IMR-90 (cell line): ENCODE results near the gene TOP3B. TPM values are rescaled to one million over a fixed set of nuclear protein-coding genes. Genes with fewer than 3 reads are reported as not detected.

Experiments
- ATAC-seq: fragments of 200-7000 bp; cut with Tn5 transposase; 2 replicates; pipeline ENCODE4 v1.9.1; 2020; ENCODE audit warnings: low read depth, mild to moderate bottlenecking, moderate library complexity
- BruUV-seq: library from RNA; stranded (reverse); fragments of 400-500 nt; replicated peaks from 2 replicates; lab custom pipeline; 2021; lab: Mats Ljungman, UMichigan
- CTCF ChIA-PET: fragments of 300-600 bp; formaldehyde crosslinking; extraction: SDS; loops from one replicate; lab custom pipeline; 2021; ENCODE audit warnings: antibody characterized with exemption; lab: Yijun Ruan, JAX
- POLR2A ChIA-PET: fragments of 300-600 bp; sonication (Branson Sonifier 250); formaldehyde crosslinking; loops from one replicate; lab custom pipeline; 2022; ENCODE audit warnings: antibody characterized with exemption; ENCODE audit not compliant: unreplicated experiment; lab: Charles Lee
- DNase-seq: peaks from one replicate; pipeline ENCODE4 v3.0.0; 2013
- H2AFZ ChIP-seq: replicated peaks from 2 replicates; pipeline ENCODE3; 2013; ENCODE audit warnings: low read length, mild to moderate bottlenecking; ENCODE audit not compliant: poor library complexity
- H2AK5ac ChIP-seq: 2 replicates; pipeline ENCODE4 v1.6.1; 2013; ENCODE audit warnings: low read depth, low read length, inconsistent platforms
- H2AK9ac ChIP-seq: replicated peaks from 2 replicates; pipeline ENCODE3; 2013; ENCODE audit warnings: mild to moderate bottlenecking, low read depth, low read length, moderate library complexity; ENCODE audit not compliant: poor library complexity
- H2BK120ac ChIP-seq: 2 replicates; pipeline ENCODE4 v1.6.1; 2013; ENCODE audit warnings: low read depth, low read length, inconsistent platforms
- H2BK15ac ChIP-seq: 3 replicates; pipeline ENCODE4 v1.6.1; 2013; ENCODE audit warnings: low read depth, low read length, inconsistent platforms
- H2BK20ac ChIP-seq: 2 replicates; pipeline ENCODE4 v1.6.1; 2013; ENCODE audit warnings: low read depth, mild to moderate bottlenecking, inconsistent platforms, low read length, moderate library complexity
- H2BK5ac ChIP-seq: 2 replicates; pipeline ENCODE4 v1.6.1; 2013; ENCODE audit warnings: mild to moderate bottlenecking, low read depth, low read length, inconsistent platforms; ENCODE audit not compliant: poor library complexity, severe bottlenecking
- H3K14ac ChIP-seq: replicated peaks from 2 replicates; pipeline ENCODE4 v1.6.1; 2013; ENCODE audit warnings: low read depth, low read length, inconsistent platforms
- H3K18ac ChIP-seq: 2 replicates; pipeline ENCODE4 v1.6.1; 2013; ENCODE audit warnings: low read depth, low read length, control low read depth
- H3K23ac ChIP-seq: 2 replicates; pipeline ENCODE4 v1.6.1; 2013; ENCODE audit warnings: low read depth, low read length, inconsistent platforms
- H3K27ac ChIP-seq: 2 replicates; pipeline ENCODE4 v1.5.1; 2013; ENCODE audit warnings: mild to moderate bottlenecking, control low read depth, low read length; ENCODE audit not compliant: insufficient read depth
- H3K27me3 ChIP-seq: 2 replicates; pipeline ENCODE4 v1.6.1; 2013; ENCODE audit warnings: low read length; ENCODE audit not compliant: control insufficient read depth, insufficient read depth
- H3K36me3 ChIP-seq: 2 replicates; pipeline ENCODE4 v1.6.1; 2013; ENCODE audit warnings: low read length, mixed read lengths; ENCODE audit not compliant: control insufficient read depth, insufficient read depth
- H3K4ac ChIP-seq: 2 replicates; pipeline ENCODE4 v1.6.1; 2013; ENCODE audit warnings: low read depth, low read length, inconsistent platforms
- H3K4me1 ChIP-seq: 2 replicates; pipeline ENCODE4 v1.6.1; 2013; ENCODE audit warnings: low read length, mixed read lengths; ENCODE audit not compliant: control insufficient read depth, insufficient read depth
- H3K4me2 ChIP-seq: 2 replicates; pipeline ENCODE4 v1.6.1; 2013; ENCODE audit warnings: low read depth, mild to moderate bottlenecking, control low read depth, low read length, moderate library complexity
- H3K4me3 ChIP-seq: 2 replicates; pipeline ENCODE4 v1.5.1; 2013; ENCODE audit warnings: low read depth, mild to moderate bottlenecking, control low read depth, low read length, moderate library complexity; ENCODE audit not compliant: insufficient read depth
- H3K56ac ChIP-seq: 2 replicates; pipeline ENCODE4 v1.6.1; 2013; ENCODE audit warnings: low read length, inconsistent platforms; ENCODE audit not compliant: insufficient read depth; ENCODE audit errors: extremely low read depth
- H3K79me1 ChIP-seq, 2 experiments: 2 replicates each; pipeline ENCODE4 v1.6.1; 2013; ENCODE audit warnings: low read length in 2 of 2, inconsistent platforms in 1 of 2, low read depth in 1 of 2
- H3K9ac ChIP-seq: 2 replicates; pipeline ENCODE4 v1.6.1; 2013; ENCODE audit warnings: low read depth, low read length, control low read depth
- H3K9me1 ChIP-seq: 2 replicates; pipeline ENCODE4 v1.6.1; 2013; ENCODE audit warnings: low read length, inconsistent platforms; ENCODE audit not compliant: insufficient read depth
- H3K9me3 ChIP-seq: 2 replicates; pipeline ENCODE4 v1.6.1; 2013; ENCODE audit warnings: low read length; ENCODE audit not compliant: control insufficient read depth, insufficient read depth
- H4K20me1 ChIP-seq: 2 replicates; pipeline ENCODE4 v1.6.1; 2013; ENCODE audit warnings: low read length, inconsistent platforms; ENCODE audit not compliant: insufficient read depth
- H4K5ac ChIP-seq: 2 replicates; pipeline ENCODE4 v1.6.1; 2013; ENCODE audit warnings: mild to moderate bottlenecking, low read depth, low read length, control low read depth
- H4K8ac ChIP-seq, 2 experiments: 2 replicates each; pipeline ENCODE4 v1.6.1; 2013; ENCODE audit warnings: low read depth in 2 of 2, low read length in 2 of 2, control low read depth in 1 of 2, inconsistent platforms in 1 of 2
- H4K91ac ChIP-seq: 2 replicates; pipeline ENCODE4 v1.6.1; 2013; ENCODE audit warnings: low read depth, low read length, inconsistent platforms; ENCODE audit not compliant: insufficient read depth
- CHD1 ChIP-seq: IDR thresholded peaks from 2 replicates; pipeline ENCODE4 v1.6.1; 2012; ENCODE audit warnings: low read depth, low read length, improper control_type of control experiment
- NFE2L2 ChIP-seq: fragments of 150-350 bp; IDR thresholded peaks from 2 replicates; pipeline ENCODE4 v1.6.1; 2016; ENCODE audit warnings: low read depth, mild to moderate bottlenecking, low read length
- POLR2A ChIP-seq: IDR thresholded peaks from 2 replicates; pipeline ENCODE4 v1.6.1; 2012; ENCODE audit warnings: mild to moderate bottlenecking, low read depth, low read length
- USF2 ChIP-seq: fragments of 150-350 bp; IDR thresholded peaks from 2 replicates; pipeline ENCODE4 v1.6.1; 2017; ENCODE audit warnings: mild to moderate bottlenecking, antibody characterized with exemption, low read length, low read depth
- WGBS, 2 experiments: methylation state at CpG; one replicate each; pipeline versions ENCODE4 v1.1.5 to v1.1.7; 2013; ENCODE audit warnings: missing lambda C conversion rate in 2 of 2; ENCODE audit not compliant: insufficient read length in 1 of 2; ENCODE audit errors: extremely low coverage in 2 of 2; 5-methylcytosine and 5-hydroxymethylcytosine counted together
- dilution Hi-C: fragments of 300-500 bp; cut with HindIII; formaldehyde crosslinking; loops from one replicate; pipeline ENCODE4 v1.14.3; 2018; ENCODE audit warnings: low sequenced_read_pairs; ENCODE audit not compliant: unreplicated experiment
- in situ Hi-C: fragments of 300-500 bp; cut with MboI; formaldehyde crosslinking; loops from 3 replicates; pipeline ENCODE4 v1.14.3; 2019; ENCODE audit warnings: low sequenced_read_pairs, inconsistent platforms, mixed read lengths
- intact Hi-C: fragments of 100-400 bp; cut with micrococcal nuclease; formaldehyde crosslinking; loops from 2 replicates; pipeline ENCODE4 v1.10.0; 2022
- polyA plus RNA-seq, 3 experiments: library from polyadenylated mRNA; depleted of rRNA; stranded (reverse); fragments of >200 nt; gene quantifications; 2 replicates each; pipeline ENCODE4 v1.2.3, GENCODE V29; 2012; ENCODE audit warnings: low replicate concordance in 1 of 3
- total RNA-seq: library from RNA; depleted of rRNA; stranded (reverse); fragments of >200 nt; gene quantifications from 2 replicates; pipeline ENCODE4 v1.2.3, GENCODE V29; 2012

The TOP3B gene
- total and polyA plus RNA-seq, 2 of the 4 experiments (the other 2 are of a cell fraction): 23.0 to 23.5 TPM

DNA sequence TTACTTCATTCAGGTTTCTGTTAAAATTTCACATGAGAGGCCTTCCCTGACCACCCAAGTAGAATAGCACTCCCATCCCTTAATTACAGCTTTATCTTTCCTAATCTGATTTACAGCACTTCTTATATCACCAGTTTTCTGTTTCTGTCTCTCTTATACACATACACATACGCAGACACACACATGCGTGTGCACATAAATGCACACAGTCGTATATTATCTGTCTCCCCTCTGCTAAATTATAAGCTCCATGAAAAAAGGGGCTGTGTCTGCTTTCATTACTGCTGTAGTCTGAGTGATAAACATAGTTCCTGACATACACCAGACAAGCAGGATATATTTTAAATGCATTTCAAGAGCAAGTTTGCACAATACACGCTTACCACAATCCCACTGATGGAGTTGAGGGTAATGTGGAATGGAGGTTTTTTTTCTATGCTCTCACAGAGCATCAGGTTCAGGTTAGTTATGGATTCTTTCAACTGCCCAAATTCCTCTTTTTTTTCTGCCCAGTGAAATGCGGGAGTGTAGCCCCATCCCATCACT lies 13.7 kb upstream of the TOP3B start:
- no peaks in the 10 kb centered on the region for H3K36me3 ChIP-seq
- H3K27me3 ChIP-seq: peaks cover 53% of the 10 kb centered on the region
- no peak overlapping the region for H3K4me3 ChIP-seq
- ChIA-PET CTCF (no interaction called here), POLR2A (no interaction called here)
- WGBS, 2 experiments: 43% methylated on average over 3 of the region's 5 CpGs; no CpG with 5 or more reads in 1 of the 2 experiments
- intact Hi-C loops (no loop called here), in situ Hi-C loops (no loop called here), dilution Hi-C loops (no loop called here)
- H3K9me1 ChIP-seq: no peaks in the 10 kb centered on the region
- H2AK5ac ChIP-seq: no peak overlapping the region
- H2AK9ac ChIP-seq: no peak overlapping the region
- H3K23ac ChIP-seq: no peak overlapping the region
- no peak overlapping the region for H2BK15ac ChIP-seq
- H3K9ac ChIP-seq: no peak overlapping the region
- no peak overlapping the region for H3K18ac ChIP-seq
- H2BK5ac ChIP-seq: no peak overlapping the region
- no TSS peak for BruUV-seq
- H4K91ac ChIP-seq: no peak overlapping the region
- H3K14ac ChIP-seq: no peak overlapping the region
- ATAC-seq (no peak), DNase-seq (no peak)
- H2BK20ac ChIP-seq: no peak overlapping the region
- no peak overlapping the region for H2BK120ac ChIP-seq
- TF ChIP-seq POLR2A (no peak), NFE2L2 (no peak), CHD1 (no peak), USF2 (no peak)
- H3K79me1 ChIP-seq: no peaks in the 10 kb centered on the region
- no peak overlapping the region for H3K4ac ChIP-seq
- no peaks in the 10 kb centered on the region for H3K9me3 ChIP-seq
- no peaks in the 10 kb centered on the region for H3K4me1 ChIP-seq
- no peak overlapping the region for H3K4me2 ChIP-seq
- no peak overlapping the region for H4K8ac ChIP-seq
- no peaks in the 10 kb centered on the region for H4K20me1 ChIP-seq
- H2AFZ ChIP-seq: no peak overlapping the region
- no peak overlapping the region for H3K56ac ChIP-seq
- no peak overlapping the region for H4K5ac ChIP-seq
- H3K27ac ChIP-seq: no peak overlapping the region
